Fibroblast of mammary gland (primary cell): ENCODE measurements around the gene CFAP298.
"Not testable (repeated sequence)": the region's sequence is repeated elsewhere in the genome, so short reads cannot be mapped to it uniquely, and the experiment has no call there.

Experiments
- DNase-seq: peaks from one replicate; pipeline ENCODE4 v3.0.0-alpha.2; 2010; ENCODE audit warnings: low read depth
- H3K4me3 ChIP-seq: 2 replicates; pipeline ENCODE4 v1.5.1; 2011; ENCODE audit warnings: low read depth, mild to moderate bottlenecking, low read length, moderate library complexity; ENCODE audit not compliant: control insufficient read depth
- CTCF ChIP-seq: conservative IDR thresholded peaks from 2 replicates; pipeline ENCODE4 v1.5.1; 2011; ENCODE audit warnings: low read depth, low read length, inconsistent platforms; ENCODE audit not compliant: control insufficient read depth, insufficient read depth

Gene CFAP298

DNA sequence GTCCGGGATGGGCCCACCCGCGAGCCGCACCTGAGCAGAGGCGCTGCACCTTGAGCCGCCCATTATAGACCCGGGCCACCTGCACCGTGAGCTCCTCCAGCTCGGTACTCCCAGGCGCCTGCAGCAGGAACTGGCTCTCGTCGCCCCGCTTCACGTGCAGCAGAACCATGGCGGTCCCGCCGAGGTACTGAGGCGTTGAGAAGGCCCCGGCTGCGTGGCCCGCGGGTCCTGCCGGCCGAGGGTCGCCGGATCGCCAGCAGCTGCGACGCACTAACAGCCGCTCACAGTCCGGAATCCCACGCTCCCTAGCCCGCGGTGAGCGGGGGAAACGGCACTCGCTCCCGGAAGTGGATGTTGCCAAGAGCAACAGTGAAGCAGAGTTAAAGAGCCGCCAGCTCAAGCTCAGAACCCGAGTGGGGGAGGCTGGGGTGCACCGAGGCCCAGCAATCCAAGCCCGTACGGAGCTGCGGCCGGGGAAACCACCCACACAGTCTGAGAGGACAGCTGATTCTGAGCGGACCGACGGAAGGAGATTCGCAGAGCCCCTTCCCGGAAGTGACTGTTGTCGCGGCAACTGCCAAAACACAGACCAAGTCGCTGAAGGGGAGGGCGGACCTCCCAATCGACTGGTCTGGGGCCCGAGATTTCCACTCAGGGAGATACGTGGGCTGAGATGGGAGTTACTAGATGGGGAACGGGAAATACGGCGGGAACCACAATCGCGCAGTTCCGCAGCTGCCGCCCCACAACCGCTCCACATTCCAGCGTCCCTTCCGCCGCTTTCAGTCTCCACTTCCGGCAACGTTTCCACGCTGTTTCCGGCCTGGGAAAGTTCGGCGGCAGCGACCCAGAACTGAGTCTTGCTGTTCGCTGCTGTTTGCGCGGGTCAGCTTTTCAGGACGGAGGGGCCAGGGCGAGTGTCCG is at the start of gene CFAP298:
Gene CFAP298 (minus strand): TSS at position 303 of the 924 bp plus-strand sequence. CDS start 134 bp downstream, at position 169.
- DNase-seq, result peak; percentile 95
- TF ChIP-seq CTCF, result no peak
- H3K4me3 ChIP-seq, result peak within 1 kb of the TSS; percentile 94

GRCh38 chr21:32661026-32661782 is 49.0 kb upstream of the CFAP298 start:
- not testable (repeated sequence) for H3K4me3 ChIP-seq, DNase-seq

GRCh38 chr21:32658524-32658923 is 46.3 kb upstream of the CFAP298 start:
- TF ChIP-seq CTCF, result no peak
- H3K4me3 ChIP-seq, result no peak overlapping the region
- DNase-seq, result no peak

- H3K4me3 ChIP-seq, result no peak overlapping the region
- peak; percentile 51 for TF ChIP-seq CTCF
- DNase-seq, result peak; percentile 26
Measured at GRCh38 chr21:32653326-32653901, 41.2 kb upstream of the CFAP298 start.

- no peak for DNase-seq
- TF ChIP-seq CTCF, result no peak
- no peak overlapping the region for H3K4me3 ChIP-seq
Measured at GRCh38 chr21:32648165-32648564, 36.0 kb upstream of the CFAP298 start.

DNA sequence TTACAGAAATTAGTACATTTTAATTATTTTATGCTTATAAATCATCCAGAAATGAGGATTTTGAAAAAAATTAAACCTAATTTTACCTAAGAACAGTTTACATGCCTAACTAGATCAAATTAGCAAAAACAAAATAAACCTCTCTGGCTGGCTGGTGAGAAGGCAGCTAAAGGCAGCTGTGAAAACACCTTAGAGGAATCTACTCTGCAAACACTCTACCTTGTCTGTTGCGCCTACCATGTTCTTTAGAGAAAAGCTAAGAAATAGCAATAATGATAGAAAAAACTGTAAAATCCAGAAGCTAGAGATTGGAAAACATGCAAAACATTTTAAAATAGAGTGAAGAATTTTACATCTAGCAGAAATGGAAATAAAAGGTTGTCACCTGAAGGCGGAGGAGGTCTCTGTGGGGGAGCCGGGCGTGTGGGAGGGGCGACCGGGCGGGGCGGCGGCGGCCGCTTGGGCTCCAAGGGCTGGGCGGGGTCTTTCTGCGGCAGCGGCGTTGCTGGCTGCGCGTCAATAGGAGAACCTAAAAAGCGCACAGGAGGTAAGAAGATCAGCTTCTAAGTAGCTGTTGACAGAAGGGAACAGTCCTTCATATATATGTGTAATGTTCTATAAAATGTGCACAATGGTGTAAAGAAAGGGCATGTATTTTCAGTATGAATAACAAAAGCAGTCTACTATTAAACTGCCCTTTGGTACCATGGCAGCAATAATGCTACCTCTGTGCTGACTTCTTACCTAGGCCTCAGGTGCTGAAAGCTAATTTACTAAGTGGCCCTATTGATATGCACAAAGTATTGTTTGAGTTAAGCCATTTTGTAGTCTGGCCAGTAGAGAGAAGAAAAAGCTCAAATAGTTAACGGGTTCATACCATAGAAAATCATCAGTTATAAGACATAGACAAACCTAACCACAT is 33.3 kb upstream of the CFAP298 start:
- no peak for TF ChIP-seq CTCF
- no peak for DNase-seq
- no peak overlapping the region for H3K4me3 ChIP-seq
